HG02973 (cell line): Measurements from ENCODE around the gene CCSAP.
A peak's percentile ranks its signal among the peaks of the same experiment; 100 is the strongest.
"Not testable (repeated sequence)": the region's sequence is repeated elsewhere in the genome, so short reads cannot be mapped to it uniquely, and the experiment has no call there.

Experiments used
- ATAC-seq: cut with Tn5 transposase; IDR thresholded peaks from one replicate; pipeline ENCODE4 v1.9.1; 2021; ENCODE audit warnings: moderate library complexity; ENCODE audit not compliant: unreplicated experiment

CCSAP gene, protein sequence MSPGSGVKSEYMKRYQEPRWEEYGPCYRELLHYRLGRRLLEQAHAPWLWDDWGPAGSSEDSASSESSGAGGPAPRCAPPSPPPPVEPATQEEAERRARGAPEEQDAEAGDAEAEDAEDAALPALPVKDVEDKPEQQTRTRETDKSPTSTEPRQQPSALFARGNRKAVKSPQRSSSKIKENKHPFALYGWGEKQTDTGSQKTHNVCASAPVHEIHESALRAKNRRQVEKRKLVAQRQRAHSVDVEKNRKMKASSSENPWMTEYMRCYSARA

DNA sequence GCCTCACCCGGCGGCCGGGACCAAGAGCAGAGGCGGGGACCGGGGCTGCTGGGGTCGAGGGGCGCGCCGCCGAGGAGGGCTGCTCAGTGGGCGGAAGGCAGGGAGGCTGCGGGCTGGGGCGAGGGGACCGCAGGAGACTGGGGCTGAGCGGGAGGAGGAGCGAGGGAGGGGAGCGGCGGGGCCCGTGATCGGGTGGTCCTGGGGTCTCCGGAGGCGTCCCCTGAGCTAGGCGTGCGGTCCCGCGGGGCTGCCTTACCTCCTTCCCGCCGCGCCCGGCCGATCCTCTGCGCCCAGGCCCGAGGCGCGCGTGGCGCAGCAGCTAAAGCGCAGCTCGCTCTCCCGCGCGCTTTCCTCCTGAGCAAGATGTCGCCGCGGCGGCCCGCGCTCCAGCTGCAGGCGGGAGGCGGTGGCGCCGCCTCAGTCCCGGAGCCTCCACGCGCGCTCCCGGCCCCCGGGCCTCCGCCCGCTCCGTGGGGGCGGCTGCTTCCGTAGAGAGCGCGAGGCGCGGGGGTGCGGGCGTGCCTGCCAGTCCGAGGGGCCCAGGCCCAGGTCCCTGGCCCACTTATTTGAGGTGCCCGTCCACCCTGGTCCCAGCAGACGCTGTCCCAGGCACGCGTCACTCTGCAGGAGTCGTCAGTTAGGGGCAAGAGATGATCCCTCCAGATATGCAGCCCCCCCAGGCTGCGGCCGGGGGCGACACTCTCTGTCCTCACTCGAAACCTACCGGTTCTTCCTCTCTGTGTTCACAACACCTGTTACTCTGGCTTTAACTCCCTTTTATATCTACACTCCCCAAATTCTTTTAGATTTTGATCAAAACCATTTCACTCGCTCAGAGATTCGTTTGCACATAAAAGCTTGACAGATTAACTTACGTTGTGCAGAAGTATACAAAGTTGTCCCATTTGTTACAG lies at the start of gene CCSAP:
Gene CCSAP, minus strand, starts transcription at position 392 of the 914 bp plus-strand sequence. CDS start 582 bp downstream, outside the sequence.
- ATAC-seq = peak; percentile 31

DNA sequence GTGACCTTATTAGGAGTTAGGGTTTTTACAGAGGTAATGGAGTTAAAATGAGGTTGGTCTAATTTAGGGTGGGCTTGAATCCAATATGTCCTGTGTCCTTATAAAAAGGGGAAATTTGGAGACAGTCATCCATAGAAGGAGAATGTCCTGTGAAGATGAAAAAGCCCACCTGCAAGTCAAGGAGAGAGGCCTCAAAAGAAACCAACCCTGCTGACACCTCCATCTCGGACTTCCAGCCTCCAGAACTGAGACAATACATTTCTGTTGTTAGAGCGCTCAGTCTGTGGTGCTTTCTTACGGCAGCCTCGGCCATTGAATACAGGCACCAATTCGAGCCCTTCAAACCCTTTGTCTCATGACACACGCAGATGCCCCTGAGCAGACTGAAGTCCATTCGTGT lies 47.3 kb upstream of the CCSAP start:
- no peak for ATAC-seq

DNA sequence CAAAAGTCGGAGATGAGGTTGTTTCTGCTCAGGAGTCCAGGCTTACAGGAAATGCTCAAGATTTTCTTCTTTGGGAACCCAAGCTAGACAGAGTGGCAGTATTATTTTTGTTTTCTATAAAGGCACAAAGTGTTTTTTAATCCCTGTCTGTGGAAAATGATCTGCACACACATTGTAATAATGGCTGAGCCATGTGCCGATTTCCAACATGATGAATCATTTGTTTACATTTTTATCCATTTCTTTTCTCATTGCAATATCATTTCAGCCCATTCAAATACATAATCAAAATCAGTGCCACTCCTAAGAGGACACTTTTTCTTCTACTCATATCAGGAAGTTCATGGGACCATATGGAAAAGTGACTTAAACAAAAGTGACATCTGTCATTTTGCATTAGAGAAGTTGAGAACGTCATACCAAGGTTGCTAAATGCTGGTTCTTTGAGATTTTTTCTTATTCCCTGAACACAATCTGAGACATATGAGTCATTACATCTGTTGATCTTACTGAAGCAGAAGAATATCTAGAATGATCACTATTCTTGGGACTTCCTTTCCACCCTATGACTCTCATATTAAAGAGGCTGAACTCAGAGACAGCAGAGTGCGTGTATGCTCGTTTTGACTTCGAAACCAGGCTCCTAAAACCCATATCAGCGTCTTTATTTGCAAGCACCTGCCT lies 46.2 kb upstream of the CCSAP start:
- ATAC-seq = no peak

DNA sequence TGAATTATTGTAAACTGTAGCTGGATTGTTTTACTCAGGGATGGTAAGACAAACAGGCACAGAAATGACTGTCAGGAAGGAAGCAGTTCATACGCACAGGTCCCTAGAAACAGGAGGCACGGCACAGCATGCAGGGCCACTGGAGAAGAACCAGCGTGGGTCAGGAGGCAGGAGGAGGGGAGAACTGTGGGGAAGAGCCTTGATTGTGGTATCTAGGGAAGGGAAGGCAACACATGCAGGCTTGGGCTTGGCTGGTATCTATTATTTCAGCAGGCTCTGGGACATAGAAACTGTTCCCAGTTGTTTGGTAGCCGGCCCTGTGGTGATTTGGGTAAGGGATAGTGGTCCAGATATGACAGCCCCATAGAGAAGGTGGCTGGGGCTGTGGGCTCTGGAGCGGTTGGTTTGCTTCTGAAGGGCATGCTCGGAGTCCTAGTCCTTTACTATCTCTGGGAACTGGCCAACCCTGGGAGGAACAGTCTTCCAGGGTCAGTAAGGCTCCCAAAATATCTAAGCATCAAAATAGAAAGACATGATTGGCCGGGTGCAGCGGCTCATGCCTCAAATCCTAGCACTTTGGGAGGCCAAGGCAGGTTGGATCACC lies 43.1 kb upstream of the CCSAP start:
- no peak for ATAC-seq

DNA sequence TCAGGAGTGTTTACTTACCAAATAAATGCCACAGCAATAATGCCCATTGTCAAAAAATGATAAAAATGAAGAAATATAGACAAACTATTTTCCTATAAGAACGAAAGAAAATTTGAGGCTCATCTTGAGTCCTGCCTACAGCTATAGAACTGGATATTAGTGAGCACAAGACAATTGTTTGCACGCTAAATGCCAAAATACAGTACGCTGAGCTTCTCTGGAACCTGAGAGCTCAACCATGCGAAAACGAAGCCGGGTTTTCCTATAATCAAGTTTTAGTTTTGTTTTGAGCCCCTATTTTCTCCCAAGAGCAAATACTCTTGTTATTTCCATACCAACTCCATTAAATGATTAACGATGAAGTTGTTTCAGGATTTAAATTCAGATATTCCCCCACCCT lies 42.0 kb upstream of the CCSAP start:
- ATAC-seq = no peak

DNA sequence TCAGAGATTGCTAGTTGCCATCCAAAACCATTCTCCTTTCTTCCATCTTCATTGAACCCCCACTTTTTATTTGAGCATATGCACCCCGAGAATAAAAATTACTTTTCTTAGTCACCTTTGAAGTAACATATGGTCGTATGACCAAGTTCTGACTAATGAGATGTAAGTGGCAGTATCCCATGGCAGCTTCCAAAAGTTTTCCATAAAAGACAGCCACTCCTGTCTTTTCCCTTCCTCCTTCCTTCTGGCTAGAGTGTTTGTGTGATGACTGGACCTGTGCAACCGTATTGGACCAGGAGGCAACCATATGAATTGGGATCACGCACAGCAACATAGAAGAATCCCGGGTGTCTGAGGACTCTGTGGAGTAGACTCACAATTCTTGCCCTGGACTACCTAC lies 41.1 kb upstream of the CCSAP start:
- no peak for ATAC-seq

DNA sequence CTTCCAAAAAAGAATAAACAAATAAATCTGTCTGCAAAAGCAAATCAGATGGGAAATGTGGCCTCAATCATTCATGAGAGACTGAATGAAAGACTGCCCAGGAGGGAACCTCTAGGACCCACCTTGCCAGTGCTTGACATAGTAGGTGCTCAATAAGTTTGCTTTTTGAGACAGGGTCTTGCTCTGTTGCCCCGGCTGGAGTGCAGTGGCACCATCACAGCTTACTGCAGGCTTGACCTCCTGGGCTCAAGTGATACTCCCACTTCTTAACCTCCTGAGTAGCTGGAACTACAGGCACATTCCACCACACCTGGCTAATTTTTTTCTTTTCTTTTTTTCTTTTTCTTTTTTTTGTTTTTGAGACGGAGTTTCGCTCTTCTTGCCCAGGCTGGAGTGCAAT lies 40.3 kb upstream of the CCSAP start:
- ATAC-seq = no peak

DNA sequence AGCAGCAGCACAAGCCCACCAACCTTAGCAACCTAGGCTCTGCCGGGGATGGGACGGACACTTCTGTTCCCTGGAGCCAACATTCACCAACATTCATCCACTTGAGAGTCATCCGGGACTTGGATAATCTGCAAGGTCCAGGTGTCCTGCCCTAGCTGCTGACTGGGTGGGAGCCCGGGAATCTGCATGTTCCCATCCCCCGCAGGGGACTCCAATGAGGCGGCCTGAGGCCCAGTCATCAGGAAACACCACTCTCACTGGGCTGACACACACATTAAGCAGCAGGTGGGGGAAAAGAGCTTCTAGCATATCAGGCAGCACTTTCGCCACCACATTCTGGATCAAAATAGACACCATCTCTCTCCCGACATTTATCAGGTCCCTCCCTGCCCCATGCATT lies 38.4 kb upstream of the CCSAP start:
- ATAC-seq = no peak

DNA sequence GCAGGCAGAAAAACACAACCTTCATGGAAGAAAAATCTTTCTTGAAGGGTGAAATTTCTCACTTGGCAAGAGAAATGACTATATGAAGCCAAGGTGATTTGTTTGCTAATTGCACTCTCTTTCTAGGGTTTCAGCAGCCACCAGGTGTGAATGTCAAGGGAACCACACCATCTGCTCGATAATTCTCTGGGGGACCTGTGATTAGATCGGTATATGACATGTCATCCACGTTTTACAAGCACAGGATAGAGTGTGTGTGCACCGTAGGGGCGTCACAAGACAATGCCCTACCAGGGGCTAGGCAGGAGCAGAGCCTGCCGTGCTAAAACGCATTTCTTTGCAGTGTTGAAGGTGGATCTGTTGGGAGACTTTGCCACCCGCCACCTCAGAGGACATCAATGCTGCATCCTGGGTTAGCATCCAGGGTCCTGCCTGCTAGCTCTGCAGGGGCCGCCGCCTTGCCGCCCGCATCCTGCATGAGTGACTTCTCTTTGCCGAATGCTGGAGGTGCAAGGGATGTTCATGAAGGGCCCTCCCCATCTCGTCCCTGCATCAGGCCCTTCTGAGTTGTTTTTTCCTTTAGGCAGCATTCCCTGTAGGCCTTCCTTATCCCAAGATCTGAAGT lies 37.8 kb upstream of the CCSAP start:
- ATAC-seq = no peak

DNA sequence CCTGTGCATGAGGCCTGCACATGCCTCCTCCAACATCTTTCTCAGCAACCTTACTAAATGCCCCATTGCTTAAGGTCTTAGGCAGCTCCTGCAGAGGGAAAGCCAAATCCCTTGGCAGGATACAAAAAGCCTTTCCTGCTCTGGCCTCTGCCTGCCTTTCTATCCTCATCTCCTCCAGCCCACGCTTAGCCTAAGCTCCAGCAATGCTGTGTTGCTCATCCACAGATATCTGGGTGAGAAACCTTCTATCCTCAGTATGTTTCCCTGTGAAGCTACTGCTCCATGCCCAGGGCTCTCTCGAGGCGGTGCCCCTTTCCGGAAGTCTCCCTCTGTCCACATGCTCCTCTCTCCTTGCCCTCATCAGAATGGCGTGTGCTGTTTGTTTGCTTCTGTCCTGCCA lies 37.0 kb upstream of the CCSAP start:
- no peak for ATAC-seq

DNA sequence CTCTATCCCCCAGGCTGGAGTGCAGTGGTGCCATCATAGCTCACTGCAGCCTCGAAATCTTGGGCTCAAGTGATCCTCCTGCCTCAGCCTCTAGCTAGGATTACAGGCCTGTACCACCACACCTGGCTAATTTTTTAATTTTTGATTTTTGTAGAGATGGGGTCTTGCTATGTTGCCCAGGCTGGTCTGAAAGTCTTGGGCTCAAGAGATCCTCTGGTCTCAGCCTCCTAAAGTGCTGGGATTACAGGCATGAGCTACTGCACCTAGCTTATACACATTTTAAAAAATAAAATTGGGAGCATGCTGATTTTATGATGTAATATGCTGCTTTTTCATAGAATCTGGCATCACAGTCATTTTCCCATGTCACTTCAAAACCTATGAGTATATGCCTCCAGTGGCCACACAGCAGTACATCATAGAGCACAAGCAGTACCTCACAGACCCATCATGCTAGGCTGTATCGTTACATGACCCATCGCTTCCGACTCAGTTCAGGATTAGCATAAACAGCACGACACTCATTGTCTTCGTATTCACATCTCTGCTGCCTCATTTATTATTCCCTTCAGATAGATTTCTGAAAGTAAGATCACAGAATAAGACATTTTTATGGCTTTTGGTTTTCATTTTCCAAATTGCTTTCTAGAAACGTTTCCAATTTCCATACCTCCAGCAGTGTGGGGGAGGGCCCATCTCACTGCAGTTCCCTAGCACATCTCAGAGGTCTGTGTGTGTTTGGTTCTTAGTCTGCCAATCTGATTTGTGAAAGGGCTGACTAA lies 35.9 kb upstream of the CCSAP start:
- ATAC-seq = no peak

DNA sequence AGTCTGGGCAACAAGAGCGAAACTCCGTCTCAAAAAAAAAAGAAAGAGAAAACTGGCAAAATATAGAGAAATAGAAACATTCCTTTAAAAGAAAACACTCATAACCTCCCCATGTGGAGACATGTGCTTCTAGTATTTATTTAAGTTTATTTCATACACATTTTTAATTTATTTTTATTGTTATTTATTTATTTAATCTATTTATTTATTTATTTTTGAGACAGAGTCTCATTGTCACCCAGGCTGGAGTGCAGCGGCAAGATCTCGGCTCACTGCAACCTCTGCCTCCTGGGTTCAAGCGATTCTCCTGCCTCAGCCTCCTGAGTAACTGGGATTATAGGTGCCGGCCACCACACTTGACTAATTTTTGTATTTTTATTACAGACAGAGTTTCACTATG lies 35.2 kb upstream of the CCSAP start:
- ATAC-seq = not testable (repeated sequence)

DNA sequence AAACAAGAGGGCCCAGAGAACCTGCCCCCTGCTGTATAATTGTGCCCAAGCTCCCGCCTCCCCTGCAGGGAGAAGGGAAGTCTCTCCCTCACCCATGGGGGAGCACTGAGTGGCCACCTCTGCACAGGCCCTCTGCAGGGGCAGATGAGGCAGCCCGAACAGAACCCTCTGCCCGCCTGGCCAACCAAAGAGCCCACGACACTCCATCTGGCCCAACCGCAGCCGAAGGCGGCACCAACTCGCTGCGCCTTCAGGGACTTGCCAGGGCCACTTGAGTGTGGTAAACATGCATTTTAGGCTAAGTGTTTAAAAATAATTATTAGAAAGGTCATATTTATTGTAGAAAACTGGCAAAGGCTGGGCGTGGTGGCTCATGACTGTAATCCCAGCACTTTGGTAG lies 34.6 kb upstream of the CCSAP start:
- ATAC-seq = no peak

DNA sequence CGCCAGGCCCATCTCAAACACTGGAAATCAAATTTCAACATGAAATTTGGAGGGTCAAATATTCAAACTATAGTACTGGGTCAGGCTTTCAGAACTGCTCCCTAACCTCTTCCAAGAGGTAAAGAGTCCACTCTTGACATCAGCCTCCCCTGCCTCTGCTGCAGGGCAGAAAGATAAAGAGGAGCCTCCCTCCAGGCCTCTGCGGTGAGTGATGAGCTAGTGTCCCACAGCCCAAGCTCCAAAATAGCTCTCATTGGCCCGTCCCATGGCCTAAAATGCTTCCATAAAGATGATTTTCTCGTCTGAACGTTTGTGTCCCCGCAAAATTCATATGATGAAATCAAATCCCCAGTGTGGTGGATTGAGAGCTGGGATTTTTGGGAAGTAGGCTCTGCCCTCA lies 33.7 kb upstream of the CCSAP start:
- ATAC-seq = no peak

DNA sequence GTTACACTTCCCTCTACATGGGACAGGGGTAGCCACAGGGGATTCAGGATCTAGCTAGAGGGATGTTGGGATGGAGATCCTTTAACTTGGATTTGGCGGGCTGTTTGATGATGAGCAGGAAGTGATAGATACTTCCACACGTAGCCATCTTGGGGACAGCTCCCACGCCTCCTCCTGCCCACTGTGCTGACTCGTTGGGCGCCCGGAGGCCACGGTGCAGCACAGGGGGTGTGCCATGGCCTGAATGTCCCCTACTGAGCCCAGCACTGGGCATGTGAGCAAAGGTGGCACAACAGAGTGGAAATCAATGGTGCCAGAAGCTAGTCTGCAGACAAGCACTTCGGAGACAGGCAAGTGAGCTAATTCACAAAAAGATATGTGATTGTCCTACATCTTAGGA lies 31.6 kb upstream of the CCSAP start:
- no peak for ATAC-seq

DNA sequence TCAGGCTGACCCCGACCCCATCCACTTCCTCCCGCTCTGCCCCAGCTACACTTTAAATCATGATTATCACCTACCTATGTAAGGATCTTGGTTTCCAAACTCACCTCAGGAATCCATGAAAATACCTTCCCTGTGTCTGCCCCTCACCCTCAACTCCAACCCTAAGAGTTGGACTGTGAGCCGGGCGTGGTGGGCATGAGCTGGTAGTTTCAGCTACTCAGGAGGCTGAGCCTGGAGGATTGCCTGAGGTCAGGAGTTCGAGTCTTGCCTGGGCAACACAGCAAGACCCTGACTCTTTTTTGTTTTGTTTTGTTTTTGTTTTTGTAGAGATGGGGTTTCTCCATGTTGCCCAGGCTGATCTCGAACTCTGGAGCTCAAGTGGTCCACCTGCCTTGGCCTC lies 30.5 kb upstream of the CCSAP start:
- no peak for ATAC-seq

DNA sequence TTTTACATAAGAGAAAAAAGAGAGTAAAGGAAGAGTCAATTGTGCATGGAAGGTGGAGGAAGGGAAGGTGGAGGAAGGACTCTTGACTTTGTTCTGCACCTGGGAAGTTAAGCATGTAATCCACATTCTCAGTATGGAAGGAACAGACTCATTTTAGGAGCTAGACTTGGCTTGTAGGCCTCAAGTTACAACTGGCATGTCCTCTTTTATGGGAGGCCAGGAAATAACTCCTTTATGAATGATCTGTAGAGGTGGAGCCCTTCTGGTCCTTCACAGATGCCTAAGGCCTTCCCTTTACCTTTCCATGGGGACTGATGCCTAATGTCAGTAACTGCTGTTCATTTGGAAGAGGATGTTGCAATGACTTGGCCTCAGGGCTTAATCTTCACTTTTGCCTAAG lies 29.4 kb upstream of the CCSAP start:
- no peak for ATAC-seq

DNA sequence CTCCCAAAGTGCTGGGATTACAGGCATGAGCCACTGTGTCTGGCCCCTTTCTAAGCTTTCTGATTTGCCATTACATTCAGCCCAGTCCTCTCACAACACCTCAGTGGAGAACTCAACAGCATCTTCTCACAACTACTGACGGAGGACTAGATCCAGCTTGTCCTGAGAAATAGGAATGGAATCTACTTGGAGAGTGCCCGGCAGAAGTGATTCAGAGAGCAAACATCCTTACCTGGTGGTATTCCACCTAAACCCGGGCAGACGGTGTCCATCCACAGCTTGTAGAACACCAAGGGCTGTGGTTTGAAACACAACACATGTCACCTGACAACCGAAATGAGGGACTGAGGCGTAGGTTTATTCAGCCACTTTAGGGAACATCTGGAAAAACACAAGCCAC lies 28.8 kb upstream of the CCSAP start:
- no peak for ATAC-seq

DNA sequence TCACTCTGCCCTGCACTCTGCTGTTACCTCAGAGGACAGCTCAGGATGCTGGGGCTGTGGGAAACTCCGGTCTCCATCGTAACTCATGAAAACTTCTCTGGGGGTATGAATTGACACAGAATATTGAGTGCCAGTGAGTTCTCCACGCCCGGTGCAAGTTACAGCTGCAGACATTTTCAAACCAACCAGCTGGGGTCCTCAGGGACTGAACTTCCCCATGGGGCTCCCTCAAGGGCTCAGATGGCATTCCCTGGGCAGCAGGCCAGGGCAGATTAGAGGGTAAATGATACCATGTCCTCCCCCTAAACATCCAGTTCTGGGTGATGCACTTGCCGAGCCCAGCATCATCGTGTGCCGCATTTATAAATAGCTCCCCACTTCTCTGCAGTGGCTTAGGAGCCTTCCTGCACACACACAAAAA lies 27.8 kb upstream of the CCSAP start:
- ATAC-seq = no peak

DNA sequence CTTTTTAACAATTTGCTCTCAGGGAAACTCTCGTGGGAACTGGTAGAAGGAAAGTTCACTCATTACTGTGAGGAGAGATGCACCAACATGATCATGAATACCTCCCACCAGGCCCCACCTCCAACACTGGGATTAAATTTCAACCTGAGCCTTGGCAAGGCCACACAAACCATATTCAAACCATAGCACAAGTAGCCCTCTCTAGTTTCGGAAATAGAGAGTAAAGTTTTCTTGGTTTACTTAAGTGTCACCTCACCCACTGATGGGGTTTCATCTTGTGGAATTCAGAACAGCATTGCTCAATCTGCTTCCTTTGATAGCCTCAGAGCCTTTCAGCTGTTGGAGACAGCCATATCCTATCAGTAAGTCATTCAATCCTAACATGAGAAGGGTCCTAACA lies 25.5 kb upstream of the CCSAP start:
- peak; percentile 60 for ATAC-seq
